IPS DF 4.7 (cell line): Measurements from ENCODE around the gene KRTAP10-6.
"Not testable (repeated sequence)": the region's sequence is repeated elsewhere in the genome, so short reads cannot be mapped to it uniquely, and the experiment has no call there.

Experiments
- DNase-seq: peaks from one replicate; pipeline ENCODE4 v3.0.0-alpha.2; 2013; ENCODE audit warnings: low spot score; ENCODE audit errors: extremely low read depth

The KRTAP10-6 gene

DNA sequence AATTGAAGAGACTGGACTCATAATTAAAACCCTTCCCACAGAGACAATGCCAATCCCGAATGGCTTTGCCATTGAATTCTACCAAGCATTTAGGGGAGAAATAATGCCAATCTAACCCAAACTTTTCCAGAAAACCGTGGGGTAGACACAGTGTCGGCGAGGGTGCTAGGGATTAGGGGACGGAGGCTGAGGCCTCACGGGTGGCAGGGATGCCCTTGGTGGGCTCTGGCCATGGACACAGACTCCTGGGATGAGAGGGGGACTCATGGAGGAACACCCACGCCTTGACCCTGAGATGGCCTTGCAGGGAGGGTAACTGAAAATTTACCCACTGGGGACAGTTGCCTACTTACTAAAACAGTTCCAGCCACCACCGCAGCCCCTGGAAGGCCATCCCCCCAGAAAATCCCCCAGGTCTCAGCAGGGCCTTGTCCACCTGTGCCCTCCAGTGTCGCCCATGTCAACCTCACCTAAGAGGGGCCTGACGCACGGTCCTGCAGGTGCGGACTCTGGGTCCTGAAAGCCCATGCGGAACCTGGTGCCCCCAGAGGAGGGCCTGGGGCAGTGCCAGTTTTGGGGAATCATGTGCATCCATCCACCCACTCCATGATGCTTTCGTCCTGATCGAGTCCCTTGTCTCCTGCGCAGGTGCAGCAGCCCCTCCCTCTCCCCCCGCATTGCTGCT is 13.8 kb downstream of the KRTAP10-6 start:
- DNase-seq: no peak

DNA sequence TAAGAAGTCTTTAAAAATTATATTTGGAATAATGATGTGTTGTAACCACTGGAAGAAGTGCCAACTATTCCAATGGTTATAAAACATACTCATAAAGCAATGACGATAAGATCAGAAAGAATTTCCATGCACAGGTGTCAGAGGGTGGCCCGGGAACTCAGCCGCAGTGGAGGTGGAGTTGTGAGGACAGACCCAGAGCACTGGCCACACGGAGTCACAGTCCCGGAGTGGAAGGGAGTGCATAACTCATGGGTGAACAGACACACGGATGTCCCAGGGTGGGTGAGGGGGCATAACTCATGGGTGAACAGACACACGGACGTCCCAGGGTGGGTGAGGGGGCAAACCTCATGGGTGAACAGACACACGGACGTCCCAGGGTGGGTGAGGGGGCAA is 16.3 kb downstream of the KRTAP10-6 start:
- no peak for DNase-seq

DNA sequence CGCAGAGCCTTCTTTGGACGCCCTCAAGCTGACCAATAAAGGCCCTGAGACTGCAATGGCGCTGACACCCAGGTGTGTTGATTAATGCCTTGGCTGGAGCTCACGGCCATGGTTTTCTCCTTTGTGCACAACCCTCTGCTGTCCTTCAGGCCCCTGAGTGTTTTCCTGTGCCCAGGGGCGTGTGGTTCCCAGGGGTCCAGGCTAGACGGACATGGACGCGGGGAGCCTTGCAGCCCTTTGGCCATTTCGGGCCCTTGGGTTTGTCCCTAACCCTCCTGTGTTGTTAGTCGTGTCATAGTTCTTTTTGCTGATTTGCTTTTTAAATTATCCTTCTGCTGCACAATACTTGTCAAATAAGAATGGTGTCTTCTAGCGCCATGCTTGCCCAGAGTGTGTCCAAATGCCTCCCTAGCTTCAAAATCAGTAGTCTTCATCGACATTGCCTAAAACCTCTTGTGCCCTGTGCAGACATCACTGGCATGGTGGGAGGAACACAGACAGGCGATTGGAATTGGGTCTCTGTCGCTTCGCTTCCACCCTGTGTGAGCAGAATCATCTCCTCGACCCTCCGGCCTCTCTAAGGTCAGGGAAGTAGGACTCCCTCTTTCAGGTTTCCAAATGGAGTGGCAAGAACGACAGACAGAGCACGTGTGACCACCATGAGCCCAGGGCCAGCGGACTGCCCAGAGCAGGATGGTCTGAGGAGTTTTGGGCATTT is 16.8 kb downstream of the KRTAP10-6 start:
- no peak for DNase-seq

DNA sequence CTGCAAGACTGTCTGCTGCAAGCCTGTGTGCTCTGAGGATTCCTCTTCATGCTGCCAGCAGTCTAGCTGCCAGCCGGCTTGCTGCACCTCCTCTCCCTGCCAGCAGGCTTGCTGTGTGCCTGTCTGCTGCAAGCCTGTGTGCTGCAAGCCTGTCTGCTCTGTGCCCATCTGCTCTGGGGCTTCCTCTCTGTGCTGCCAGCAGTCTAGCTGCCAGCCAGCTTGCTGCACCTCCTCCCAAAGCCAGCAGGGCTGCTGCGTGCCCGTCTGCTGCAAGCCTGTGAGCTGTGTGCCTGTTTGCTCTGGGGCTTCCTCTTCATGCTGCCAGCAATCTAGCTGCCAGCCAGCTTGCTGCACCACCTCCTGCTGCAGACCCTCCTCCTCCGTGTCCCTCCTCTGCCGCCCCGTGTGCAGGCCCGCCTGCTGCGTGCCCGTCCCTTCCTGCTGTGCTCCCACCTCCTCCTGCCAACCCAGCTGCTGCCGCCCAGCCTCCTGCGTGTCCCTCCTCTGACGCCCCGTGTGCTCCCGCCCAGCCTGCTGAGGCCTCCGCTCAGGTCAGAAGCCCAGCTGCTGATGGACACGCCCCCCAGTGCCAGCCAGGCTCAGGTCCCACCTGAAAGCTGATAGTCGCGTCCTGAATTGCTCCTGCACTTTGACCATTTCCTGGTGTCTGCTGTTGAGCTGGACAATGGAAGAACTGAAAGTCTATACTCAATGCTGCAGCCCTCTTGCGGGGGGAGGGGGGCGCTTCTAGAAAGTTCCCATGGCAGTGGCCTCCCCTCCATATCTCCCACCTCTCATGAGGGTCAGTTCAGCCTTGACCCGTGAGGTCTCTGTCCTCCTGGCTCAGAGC is 17.6 kb downstream of the KRTAP10-6 start:
- no peak for DNase-seq

DNA sequence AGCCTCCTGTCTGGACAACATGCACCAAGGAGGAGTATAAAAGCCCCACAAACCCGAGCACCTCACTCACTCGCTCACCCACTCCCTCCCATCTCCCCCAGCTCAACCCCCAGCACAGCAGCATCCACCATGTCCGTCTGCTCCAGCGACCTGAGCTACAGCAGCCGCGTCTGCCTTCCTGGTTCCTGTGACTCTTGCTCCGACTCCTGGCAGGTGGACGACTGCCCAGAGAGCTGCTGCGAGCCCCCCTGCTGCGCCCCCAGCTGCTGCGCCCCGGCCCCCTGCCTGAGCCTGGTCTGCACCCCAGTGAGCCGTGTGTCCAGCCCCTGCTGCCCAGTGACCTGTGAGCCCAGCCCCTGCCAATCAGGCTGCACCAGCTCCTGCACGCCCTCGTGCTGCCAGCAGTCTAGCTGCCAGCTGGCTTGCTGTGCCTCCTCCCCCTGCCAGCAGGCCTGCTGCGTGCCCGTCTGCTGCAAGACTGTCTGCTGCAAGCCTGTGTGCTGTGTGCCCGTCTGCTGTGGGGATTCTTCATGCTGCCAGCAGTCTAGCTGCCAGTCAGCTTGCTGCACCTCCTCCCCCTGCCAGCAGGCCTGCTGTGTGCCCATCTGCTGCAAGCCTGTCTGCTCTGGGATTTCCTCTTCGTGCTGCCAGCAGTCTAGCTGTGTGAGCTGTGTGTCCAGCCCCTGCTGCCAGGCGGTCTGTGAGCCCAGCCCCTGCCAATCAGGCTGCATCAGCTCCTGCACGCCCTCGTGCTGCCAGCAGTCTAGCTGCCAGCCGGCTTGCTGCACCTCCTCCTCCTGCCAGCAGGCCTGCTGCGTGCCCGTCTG is 18.5 kb downstream of the KRTAP10-6 start, which contains the start of gene KRTAP10-4:
Gene KRTAP10-4, plus strand, starts transcription at position 100 of the 827 bp plus-strand sequence. Its CDS starts 30 bp downstream, at position 130.
- DNase-seq: not testable (repeated sequence)

DNA sequence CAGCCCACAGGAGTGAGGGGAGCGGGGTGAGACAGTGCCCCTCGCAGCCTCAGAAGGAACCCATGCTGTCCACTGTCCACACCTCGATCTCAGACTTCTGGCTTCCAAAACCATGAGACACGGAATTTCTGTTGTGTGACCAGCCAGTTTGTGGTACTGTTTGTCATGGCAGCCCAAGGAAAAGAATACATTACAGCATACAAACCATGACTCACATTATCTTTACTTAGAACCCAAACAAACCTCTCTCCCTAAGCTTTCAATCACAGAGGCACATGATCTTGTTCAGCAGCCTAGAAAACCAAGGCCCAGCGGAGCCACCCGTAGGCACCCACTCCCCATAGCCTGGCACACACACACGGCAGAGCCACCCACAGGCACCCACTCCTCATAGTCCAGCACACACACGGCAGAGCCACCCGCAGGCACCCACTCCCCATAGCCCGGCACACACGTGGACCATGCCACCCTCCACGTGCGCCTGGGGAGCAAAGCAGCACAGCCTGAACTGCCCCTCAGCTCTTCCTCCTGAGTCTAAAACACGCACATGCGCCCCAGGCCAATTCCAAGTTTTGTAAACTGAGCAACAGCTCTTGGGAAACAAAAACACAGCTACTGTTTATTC is 19.2 kb downstream of the KRTAP10-6 start:
- DNase-seq: no peak

DNA sequence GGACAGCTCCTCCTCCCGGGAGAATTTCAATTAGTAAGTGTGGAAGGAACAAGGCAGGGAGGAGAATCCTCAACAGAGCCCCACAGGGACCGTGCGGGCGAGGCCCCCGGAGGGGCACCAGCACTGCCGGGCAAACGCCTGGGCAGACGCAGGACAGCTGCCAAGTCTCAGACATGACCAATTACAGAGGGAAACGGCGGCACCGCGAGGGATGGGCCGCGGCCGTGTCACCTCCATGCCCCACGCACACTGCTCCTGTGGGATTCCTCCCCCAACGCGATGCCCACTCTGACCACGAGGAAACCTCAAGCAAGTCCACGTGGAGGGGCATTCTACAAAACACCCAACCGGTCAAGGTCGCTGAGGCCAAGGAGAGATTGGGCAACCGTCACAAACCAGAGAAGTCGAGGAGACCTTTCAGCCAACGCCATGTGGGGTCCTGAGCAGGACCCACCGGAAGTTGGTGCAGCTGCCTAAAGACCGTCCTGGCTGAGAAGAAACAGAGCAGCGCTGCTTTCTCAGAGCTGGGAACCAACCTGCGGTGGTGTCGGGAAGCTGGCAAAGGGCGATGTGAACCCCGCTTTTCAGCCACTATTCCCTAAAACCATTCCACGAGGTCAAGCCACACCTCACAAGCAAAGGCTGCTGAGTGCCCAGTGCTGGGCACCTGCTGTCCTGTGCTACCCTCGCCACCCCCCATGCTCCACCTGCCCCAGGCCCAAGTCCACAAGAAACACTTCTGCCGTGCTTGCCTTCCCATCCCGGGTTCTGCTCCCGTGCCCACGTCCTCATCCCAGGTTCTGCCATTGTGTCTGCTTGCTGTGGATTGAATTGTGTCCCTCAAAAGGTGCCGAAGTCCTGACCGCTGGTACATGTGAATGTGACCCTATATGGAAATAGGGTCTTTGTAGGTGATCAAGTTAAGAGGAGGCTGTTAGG is 20.2 kb downstream of the KRTAP10-6 start:
- no peak for DNase-seq

DNA sequence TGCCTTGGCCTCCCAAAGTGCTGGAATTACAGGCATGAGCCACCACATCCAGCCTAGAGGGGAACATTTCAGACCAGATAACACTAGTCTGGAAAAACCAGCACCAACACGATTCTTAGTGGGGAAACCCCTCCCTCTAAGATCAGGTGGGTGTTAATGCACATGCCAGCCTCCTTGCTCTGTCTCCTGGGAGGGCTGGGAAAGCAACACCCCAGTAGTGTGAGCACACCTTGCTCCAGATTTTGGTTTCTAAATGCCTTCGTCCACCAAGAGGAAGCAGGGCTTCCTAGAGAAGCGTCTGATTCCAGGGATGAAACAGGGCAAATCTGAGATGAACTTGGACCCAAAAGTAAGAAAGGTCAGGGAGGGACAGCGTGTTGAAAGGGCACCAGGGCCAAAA is 21.0 kb downstream of the KRTAP10-6 start:
- no peak for DNase-seq

DNA sequence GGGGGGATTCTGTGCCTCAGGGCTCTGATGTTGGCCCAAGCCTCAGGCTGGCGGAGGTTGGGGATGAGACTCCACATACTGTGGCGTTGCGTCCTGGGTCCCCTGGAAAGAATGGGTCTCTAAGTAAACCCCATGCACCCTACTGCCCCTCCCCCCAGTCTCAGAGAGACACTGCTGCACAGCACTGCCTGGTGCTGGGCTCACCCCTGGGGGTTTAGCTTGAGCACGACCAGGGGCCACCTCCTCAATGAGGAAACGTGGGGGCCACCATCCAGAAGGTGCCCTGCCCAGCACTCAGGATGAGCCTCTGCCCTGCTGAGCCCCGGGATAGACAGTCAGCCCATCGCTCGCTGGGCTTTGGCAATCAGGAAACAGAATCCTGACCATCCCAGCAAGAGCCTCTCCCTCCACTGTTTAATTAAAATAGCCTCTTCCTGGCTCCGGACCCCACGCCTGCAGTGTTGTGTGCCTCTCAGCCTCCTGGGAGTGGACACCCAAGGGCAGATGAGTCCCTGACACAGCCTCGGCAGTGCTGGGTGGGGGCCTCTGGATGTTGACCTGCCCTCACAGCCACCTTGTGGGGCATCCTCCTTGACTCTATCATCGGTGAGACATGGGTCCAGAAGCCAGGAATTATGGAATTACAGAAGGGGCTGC is 22.3 kb downstream of the KRTAP10-6 start:
- DNase-seq: no peak

DNA sequence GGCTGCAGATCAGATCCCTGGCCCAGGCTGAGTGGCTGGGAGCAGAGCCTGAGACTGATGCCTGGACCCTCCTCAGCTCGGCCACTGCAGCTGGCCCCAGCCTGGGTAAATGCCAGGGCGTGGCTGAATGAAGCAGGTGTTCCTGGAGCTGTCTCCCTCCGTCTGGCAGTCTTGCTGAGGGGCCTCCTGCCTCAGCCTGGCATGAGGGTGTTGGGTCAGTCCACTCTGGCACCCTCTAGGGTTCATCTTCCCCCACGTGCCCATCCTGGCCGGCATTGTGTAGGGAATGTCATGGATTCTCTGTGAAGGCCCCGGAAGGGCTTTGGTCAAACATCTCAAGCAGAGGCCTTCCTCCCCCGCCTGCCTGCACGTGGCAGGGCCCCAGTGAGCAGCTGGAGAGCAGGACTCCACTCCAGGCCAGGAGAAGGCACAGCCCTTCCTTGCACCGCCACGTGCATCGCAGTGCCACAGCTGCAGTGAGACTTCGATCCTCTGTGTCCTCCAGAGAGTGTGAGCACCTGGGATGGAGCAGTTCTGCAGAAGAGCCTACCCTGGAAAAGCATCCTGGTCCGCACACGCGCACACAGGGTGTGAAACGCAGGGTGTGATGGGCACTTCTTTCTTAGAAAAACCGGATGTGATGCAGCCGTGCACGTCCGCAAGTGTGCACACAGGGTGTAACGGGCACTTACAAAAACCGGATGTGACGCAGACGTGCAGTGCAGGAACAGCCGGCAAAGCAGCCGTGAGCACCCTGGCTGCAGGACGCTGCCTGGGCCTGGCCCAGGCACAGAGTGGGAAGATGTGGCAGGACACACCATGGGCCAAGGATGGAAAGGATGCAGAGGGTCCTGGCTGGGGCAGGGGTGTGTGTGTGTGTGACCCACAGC is 23.4 kb downstream of the KRTAP10-6 start:
- no peak for DNase-seq

DNA sequence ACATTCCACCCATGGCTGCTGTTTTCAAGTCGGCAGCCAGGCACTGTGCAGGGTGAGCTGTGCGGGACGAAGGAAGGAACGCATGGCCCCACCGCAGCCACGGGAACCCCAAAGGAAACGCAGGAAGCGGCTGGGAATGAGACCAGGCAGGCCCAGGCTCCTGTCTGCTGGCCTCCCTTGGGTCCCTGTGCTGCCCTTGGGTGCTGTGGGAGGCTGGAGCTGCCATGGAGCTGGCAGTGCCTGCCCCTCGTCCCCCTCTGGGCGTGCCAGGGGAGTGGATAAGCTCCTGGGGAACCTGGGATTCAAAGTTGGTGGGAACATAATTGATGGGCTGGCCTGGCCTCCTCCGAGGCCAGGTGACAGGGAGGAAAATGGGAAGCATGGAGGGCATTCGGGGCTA is 24.0 kb downstream of the KRTAP10-6 start:
- DNase-seq: no peak

DNA sequence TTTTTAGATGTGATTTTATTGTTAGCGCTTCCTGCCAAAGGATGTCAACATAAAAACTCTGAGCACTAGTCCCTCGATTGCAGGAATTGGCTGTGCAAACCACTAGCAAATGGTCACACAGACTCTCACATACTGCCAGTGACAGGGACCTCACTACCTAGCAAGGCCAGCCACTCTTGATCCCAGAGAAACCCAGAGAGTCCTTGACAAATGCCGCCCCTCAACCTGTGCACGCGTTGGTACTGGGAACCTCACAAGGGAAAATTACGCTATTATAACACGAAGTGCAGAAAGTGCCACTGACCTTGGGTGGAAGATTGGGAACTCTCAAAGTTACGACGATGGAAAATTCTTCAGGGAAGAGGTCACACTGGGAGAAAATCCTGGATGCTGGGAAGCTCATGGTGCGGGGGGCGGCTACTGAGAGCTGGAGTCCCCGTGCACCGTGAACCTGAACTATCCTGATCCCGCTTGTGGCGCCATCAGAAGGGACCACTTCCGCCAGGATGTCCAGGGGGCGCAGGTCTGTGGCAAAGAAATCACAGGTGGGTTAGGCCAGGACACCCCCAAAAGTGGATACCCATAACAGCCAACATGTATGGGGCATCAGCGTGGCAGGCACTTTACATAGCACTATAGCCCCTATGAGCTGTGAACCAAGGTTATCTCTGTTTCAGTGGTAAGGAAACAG is 24.7 kb downstream of the KRTAP10-6 start:
- DNase-seq: no peak

DNA sequence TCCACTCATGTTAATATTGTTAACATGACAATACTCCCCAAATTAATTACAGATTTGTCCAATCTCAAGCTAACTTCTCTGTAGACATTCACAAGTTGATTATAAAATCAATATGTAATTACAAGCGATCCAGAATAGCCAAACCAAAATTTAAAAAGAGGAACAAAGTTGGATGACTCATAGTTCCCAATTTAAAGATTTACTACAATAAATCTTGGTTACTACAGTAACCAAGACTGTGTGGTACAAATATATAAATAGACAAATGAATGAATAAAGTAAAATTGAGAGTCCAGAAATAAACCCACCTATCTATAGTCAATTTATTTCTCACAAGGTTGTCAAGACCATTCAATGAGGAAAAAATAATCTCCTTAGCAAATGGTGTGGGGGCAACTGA is 25.9 kb downstream of the KRTAP10-6 start:
- DNase-seq: no peak

DNA sequence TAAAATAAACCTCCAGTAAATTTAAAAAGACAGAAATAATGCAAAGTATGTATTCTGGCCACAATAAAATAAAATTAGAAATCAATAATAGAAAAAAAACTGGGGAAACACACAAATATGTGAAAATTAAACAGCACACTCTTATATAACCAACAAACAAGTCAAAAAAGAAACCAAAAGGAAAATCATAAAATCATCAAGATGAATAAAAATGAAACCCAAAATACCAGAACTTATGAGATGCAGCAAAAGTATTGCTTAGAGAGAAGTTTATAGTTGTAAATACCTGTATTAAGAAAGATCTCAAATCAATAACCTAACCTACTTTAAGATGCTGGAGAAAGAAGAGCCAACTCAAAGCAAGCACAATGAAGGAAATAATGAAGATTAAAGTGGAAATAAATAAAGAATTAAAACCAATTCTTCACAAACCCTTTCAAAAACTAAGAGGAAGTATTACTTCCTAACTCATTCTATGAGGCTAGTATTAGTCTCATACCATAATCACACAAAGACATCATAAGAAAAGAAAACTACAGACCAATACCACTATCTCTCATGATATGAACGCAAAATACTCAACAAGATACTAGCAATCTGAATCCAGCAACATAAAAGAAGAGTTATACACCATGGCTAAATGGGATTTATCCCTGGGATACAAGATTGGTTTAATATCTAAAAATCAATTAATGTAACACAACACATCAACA is 27.3 kb downstream of the KRTAP10-6 start:
- no peak for DNase-seq

DNA sequence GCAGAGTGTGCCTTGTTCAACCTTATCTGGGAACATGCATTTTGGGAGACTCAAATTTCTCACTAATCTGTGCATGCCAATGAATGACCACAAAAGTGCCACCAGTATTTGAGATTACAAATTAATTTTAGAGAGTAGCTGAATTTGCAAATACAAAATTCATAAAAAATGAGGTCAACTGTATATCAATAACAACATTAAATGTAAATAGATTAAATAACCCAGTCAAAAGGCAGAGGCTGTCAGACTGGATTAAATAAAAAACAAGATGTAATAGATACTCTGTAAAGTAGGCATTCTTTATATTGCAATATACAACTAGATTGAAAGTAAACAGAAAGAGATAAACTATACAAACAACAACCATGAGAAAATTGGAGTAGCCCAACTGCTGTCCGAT is 28.2 kb downstream of the KRTAP10-6 start:
- DNase-seq: no peak

DNA sequence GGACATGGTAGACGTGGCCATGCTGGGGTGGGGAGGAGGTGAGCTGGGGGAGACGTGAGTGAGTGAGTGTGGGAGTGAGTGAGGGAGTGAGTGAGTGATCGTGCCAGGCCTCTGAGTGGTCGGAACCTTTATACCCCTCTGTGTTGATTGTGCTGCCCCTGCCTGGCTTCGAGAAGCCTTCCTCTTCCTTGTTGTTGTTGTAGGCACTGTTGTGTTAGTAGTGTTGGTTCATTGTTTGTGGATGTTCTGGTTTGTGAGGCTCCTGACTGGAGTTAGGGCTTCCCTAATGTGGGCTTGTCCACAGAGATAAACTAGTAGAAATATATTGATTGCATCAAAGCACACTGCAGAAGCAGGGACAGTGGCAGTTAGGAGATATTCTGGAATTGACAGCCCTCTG is 33.6 kb downstream of the KRTAP10-6 start, which contains the start of gene KRTAP10-3:
Gene KRTAP10-3, minus strand, starts transcription at position 101 of the 400 bp plus-strand sequence. Its CDS starts 80 bp downstream, at position 21.
- DNase-seq: no peak

DNA sequence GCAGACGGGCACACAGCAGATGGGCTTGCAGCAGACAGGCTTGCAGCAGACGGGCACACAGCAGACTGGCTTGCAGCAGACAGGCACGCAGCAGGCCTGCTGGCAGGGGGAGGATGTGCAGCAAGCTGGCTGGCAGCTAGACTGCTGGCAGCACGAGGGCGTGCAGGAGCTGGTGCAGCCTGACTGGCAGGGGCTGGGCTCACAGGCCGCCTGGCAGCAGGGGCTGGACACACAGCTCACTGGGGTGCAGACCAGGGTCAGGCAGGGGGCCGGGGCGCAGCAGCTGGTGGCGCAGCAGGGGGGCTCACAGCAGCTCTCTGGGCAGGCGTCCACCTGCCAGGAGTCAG is 34.0 kb downstream of the KRTAP10-6 start:
- not testable (repeated sequence) for DNase-seq
